ENCODE data around the gene TMEM97. TPM values are rescaled to one million over a fixed set of nuclear protein-coding genes. Genes with fewer than 3 reads are reported as not detected.

Gene TMEM97
- polyA plus RNA-seq, 1 experiment = 12.5 TPM

DNA sequence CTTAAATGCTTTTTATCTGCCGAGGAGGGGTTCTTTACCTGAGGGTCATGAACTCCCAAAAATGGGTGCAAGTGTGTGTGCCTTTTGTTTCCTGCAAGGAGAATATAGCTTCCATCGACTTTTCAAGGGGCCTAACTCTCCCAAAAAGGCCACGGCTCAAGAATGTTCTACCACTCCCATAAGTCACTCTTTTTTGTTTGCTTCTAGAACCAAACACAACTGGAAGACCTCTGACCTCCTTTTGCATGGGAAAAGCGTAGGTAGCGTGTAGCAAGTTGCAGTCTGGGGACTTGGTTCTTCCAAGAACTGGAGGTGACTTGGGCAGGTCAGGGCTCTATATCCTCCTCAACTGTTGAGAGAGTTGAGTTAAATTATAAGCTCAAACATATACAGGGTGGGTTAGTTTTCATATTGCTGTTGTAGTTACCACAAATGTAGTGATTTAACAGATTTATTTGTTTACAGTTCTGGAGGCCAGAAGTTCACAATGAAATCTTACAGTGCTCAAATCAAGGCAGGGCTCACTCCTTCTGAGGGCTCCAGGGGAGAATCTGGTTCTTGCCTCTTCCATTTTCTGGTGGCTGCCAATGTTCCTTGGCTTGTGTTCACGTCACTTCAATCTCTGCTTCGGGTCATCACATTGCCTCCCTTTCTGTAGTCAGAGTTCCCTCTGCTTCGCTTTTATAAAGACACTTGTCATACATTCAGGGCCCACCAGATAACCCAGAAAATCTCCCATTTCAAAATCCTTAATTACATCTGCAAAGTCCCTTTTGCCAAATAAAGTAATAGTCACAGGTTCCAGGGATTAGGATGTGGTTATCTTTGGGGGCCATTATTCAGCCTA, 1.4 kb downstream of the TMEM97 start:
- POLR2A ChIA-PET = no interaction called here

DNA sequence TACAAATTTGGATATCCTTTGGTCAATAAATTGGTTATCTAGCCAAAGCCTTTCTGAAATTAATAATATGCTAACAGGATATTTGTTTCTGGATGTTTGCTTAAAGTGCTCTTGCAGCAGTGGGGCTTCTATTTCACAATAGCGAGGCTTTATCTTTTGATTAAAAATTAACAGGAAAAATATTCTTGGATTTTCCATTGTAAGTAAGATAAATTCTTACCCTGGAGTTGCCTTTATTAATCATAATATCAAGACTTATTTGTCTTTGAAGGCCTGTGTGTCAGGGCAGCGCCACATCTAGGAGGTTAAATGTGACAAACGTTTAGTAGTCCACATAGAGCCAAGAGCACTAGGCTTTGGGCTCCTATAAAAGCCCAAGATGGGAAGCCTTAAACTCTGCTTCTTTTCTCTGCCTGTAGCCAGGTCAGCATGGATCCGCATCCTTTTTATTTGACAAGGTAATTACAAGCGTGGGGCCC, 5.3 kb downstream of the TMEM97 start:
- POLR2A ChIA-PET = no interaction called here

More for the DNA sequence above, 1.4 kb downstream of the TMEM97 start:
- no peaks in the 10 kb centered on the region for H3K36me3 ChIP-seq (ENCODE audit: control insufficient read depth, insufficient read depth, low read length)
- no peaks in the 10 kb centered on the region for H3K27me3 ChIP-seq (ENCODE audit: control insufficient read depth, insufficient read depth, low read length)
- CTCF ChIA-PET = interaction anchor here (1.1 to 1.7 kb wide), 5 partner anchors 8 to 88 kb away, joined by 3 to 5 read pairs (median 4); partner anchors contain the start of genes IFT20 and TNFAIP1
- no peak for DNase-seq (ENCODE audit: low read depth)
- TF ChIP-seq, protein P1, sequence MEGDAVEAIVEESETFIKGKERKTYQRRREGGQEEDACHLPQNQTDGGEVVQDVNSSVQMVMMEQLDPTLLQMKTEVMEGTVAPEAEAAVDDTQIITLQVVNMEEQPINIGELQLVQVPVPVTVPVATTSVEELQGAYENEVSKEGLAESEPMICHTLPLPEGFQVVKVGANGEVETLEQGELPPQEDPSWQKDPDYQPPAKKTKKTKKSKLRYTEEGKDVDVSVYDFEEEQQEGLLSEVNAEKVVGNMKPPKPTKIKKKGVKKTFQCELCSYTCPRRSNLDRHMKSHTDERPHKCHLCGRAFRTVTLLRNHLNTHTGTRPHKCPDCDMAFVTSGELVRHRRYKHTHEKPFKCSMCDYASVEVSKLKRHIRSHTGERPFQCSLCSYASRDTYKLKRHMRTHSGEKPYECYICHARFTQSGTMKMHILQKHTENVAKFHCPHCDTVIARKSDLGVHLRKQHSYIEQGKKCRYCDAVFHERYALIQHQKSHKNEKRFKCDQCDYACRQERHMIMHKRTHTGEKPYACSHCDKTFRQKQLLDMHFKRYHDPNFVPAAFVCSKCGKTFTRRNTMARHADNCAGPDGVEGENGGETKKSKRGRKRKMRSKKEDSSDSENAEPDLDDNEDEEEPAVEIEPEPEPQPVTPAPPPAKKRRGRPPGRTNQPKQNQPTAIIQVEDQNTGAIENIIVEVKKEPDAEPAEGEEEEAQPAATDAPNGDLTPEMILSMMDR (IDR thresholded peaks at IDR 0.05; ENCODE audit: insufficient read depth, low read depth, low read length) = no peak
- no peak overlapping the region for H3K4me3 ChIP-seq (ENCODE audit: low read depth, low read length)

DNA sequence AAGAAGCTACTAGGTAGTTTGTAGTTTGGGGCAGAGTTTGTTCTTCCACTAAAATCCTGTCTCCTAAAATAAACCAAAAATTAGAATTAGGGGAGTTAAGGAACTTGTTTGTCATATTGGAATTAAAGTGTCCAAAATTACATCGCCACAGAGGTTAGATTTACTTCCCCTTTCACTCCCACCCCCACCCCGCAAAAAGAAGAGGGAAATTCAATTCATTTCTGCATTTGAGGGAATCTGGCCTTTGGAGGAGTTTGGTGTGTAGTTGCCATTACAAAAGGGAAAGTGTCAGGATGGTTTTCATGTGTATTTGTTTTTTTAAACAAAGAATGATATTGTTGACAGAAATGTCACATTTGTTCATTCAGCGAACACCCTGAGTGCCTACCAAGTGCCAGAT, 5.8 kb downstream of the TMEM97 start:
- TF ChIP-seq, protein P1 (IDR thresholded peaks at IDR 0.05; ENCODE audit: insufficient read depth, low read depth, low read length) = no peak
- ChIA-PET CTCF (no interaction called here), POLR2A (no interaction called here)
- no peak overlapping the region for H3K4me3 ChIP-seq (ENCODE audit: low read depth, low read length)
- no peak for DNase-seq (ENCODE audit: low read depth)
- no peaks in the 10 kb centered on the region for H3K27me3 ChIP-seq (ENCODE audit: control insufficient read depth, insufficient read depth, low read length)
- peaks cover 12% of the 10 kb centered on the region for H3K36me3 ChIP-seq (ENCODE audit: control insufficient read depth, insufficient read depth, low read length)

More for the DNA sequence above, 5.3 kb downstream of the TMEM97 start:
- DNase-seq (ENCODE audit: low read depth) = no peak
- TF ChIP-seq, protein P1 (IDR thresholded peaks at IDR 0.05; ENCODE audit: insufficient read depth, low read depth, low read length) = no peak
- Histone ChIP-seq H3K4me3 (ENCODE audit: low read depth, low read length) (no peak overlapping the region), H3K27me3 (ENCODE audit: control insufficient read depth, insufficient read depth, low read length) (no peaks in the 10 kb centered on the region), H3K36me3 (ENCODE audit: control insufficient read depth, insufficient read depth, low read length) (peaks cover 11% of the 10 kb centered on the region)
- CTCF ChIA-PET = no interaction called here

DNA sequence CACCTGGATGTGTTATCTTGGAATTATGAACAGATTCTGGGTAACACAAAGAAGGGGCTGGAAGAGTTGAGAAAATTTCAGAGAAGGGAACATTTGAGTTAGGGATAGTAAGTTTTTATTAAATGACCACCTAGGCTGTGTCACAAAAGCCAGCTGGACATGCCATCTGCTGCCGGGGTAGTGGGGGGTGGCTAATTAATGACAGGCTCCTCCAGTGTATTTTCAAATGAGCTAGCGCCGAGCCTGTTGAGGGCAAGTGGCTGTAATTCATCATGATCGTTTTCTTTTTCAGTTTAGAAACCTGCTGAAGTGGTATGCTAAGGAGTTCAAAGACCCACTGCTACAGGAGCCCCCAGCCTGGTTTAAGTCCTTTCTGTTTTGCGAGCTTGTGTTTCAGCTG, 6.2 kb downstream of the TMEM97 start:
- Histone ChIP-seq H3K4me3 (ENCODE audit: low read depth, low read length) (no peak overlapping the region), H3K27me3 (ENCODE audit: control insufficient read depth, insufficient read depth, low read length) (no peaks in the 10 kb centered on the region), H3K36me3 (ENCODE audit: control insufficient read depth, insufficient read depth, low read length) (peaks cover 12% of the 10 kb centered on the region)
- no peak for DNase-seq (ENCODE audit: low read depth)
- TF ChIP-seq, protein P1 (IDR thresholded peaks at IDR 0.05; ENCODE audit: insufficient read depth, low read depth, low read length) = no peak
- ChIA-PET POLR2A (no interaction called here), CTCF (no interaction called here)

DNA sequence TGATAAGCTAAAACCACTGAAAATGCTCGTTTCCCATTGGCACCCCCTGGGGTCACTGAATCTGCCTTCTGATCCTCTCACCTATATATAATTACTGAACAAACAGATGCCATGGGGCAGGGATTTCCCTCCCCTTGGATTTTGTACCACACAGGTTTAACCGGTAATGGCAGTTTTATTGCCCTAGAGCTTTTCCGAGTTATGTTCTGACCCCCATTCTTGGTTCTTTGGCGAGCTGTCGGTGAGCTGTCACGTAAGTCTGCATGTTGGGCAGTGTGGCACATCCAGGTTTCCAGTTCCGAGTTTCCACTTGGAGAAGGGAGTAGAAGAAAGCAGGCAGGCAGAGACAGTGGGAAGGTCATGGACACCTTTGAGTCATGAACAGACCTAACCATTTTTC, 7.1 kb downstream of the TMEM97 start:
- Histone ChIP-seq H3K27me3 (ENCODE audit: control insufficient read depth, insufficient read depth, low read length) (no peaks in the 10 kb centered on the region), H3K4me3 (ENCODE audit: low read depth, low read length) (no peak overlapping the region), H3K36me3 (ENCODE audit: control insufficient read depth, insufficient read depth, low read length) (peaks cover 17% of the 10 kb centered on the region)
- DNase-seq (ENCODE audit: low read depth) = no peak
- POLR2A ChIA-PET = no interaction called here
- TF ChIP-seq, protein P1 (IDR thresholded peaks at IDR 0.05; ENCODE audit: insufficient read depth, low read depth, low read length) = no peak
- CTCF ChIA-PET = interaction anchor here (0.9 kb wide), 1 partner anchor 9 kb away, joined by 5 read pairs; the partner anchor contains the start of genes IFT20 and TNFAIP1

Data from BJ (cell line).